Tibial nerve (tissue), 3 donors: Measurements from ENCODE around the gene KIRREL3.

Source experiments
- CTCF ChIP-seq, 5 experiments: fragments of 200-600 bp in 3 of 5; fragments of 450-650 bp in 2 of 5; sonication (generic) in 3 of 5; IDR thresholded peaks; one replicate each; pipeline ENCODE4 v1.5.1; 2016 to 2019; ENCODE audit warnings: antibody characterized with exemption in 5 of 5, mild to moderate bottlenecking in 3 of 5, moderate library complexity in 2 of 5
- POLR2A ChIP-seq, 2 donors: fragments of 450-650 bp; IDR thresholded peaks; one replicate each; pipeline ENCODE4 v1.6.1; 2017; ENCODE audit warnings: antibody characterized with exemption in 2 of 2, mild to moderate bottlenecking in 2 of 2, moderate library complexity in 2 of 2

GRCh38 chr11:126754591-126755426 lies 245.8 kb downstream of the KIRREL3 start:
- no peak for TF ChIP-seq CTCF (IDR thresholded peaks at IDR 0.05)
- TF ChIP-seq POLR2A (IDR thresholded peaks at IDR 0.05) = no peak
